Ovary (tissue), 9 donors: ENCODE measurements around the gene TECR. TPM values are rescaled to one million over a fixed set of nuclear protein-coding genes. Genes with fewer than 3 reads are reported as not detected.
A peak's percentile ranks its signal among the peaks of the same experiment; 100 is the strongest.

ENCODE experiments used
- DNase-seq, 5 donors: peaks; one replicate each; pipeline ENCODE4 v3.0.0-alpha.2; 2019 to 2020
- H3K27ac ChIP-seq, 2 donors: fragments of 200-600 bp; one replicate each; pipeline versions ENCODE4 v1.5.1 to v1.8.0; 2019 to 2022
- H3K27me3 ChIP-seq: fragments of 200-600 bp; one replicate; pipeline ENCODE4 v1.8.0; 2022
- H3K36me3 ChIP-seq: fragments of 200-600 bp; sonication (generic); one replicate; pipeline ENCODE4 v1.5.1; 2019
- H3K4me1 ChIP-seq: one replicate; pipeline ENCODE4 v1.8.1; 2013; ENCODE audit warnings: mild to moderate bottlenecking, moderate library complexity; ENCODE audit not compliant: insufficient read depth
- H3K4me3 ChIP-seq: fragments of 200-600 bp; sonication (generic); one replicate; pipeline ENCODE4 v1.5.1; 2017
- H3K9me3 ChIP-seq, 2 donors: fragments of 200-600 bp in 1 of 2; sonication (generic) in 1 of 2; one replicate each; pipeline versions ENCODE4 v1.5.1 to v1.8.1; 2013 to 2019; ENCODE audit warnings: mild to moderate bottlenecking in 1 of 2, moderate library complexity in 1 of 2
- EP300 ChIP-seq: sonication (generic); formaldehyde crosslinking; IDR thresholded peaks from one replicate; pipeline ENCODE4 v1.6.1; 2017; ENCODE audit warnings: antibody characterized with exemption
- POLR2A ChIP-seq: fragments of 450-650 bp; IDR thresholded peaks from one replicate; pipeline ENCODE4 v1.6.1; 2017; ENCODE audit warnings: antibody characterized with exemption, mild to moderate bottlenecking, moderate library complexity
- WGBS, 3 donors: extraction: QIAGEN DNeasy Blood & Tissue Kit in 1 of 3; methylation state at CpG; one replicate each; pipeline versions ENCODE4 v1.1.5 to v1.1.7; 2013 to 2017; 5-methylcytosine and 5-hydroxymethylcytosine counted together
- intact Hi-C, 4 donors: fragments of 100-400 bp; cut with DNase I; formaldehyde crosslinking; loops; one replicate each; pipeline versions ENCODE4 v1.11.0 to v1.15.1; 2022 to 2023
- polyA plus RNA-seq, 2 donors: library from polyadenylated mRNA; stranded (reverse); fragments of 200-250 nt in 1 of 2; fragments of 350-450 nt in 1 of 2; fragmentation: Illumina TruSeq in 1 of 2; extraction: RNeasy Lipid Tissue Mini Kit (QIAGEN cat#74804) in 1 of 2; gene quantifications; one replicate each; pipeline ENCODE4 v1.2.3, GENCODE V29; 2013 to 2014
- total RNA-seq, 7 donors: library from RNA; depleted of rRNA in 2 of 7; stranded (reverse); fragments of >200 nt in 2 of 7; fragmentation: NEBNext Ultra II Directional in 3 of 7; extraction: Animal tissue kit (Norgen Biotek cat#: 25700) in 3 of 7; gene quantifications; one replicate each; pipeline versions ENCODE4 v1.1.0 to v1.2.4, GENCODE V29; 2016 to 2023
- TF ChIP-seq, protein P1 (sequence below), 3 donors: fragments of 450-650 bp in 2 of 3; fragments of 200-600 bp in 1 of 3; IDR thresholded peaks; one replicate each; pipeline versions ENCODE4 v1.5.1 to v1.8.0; 2016 to 2022; ENCODE audit warnings: antibody characterized with exemption in 3 of 3, mild to moderate bottlenecking in 1 of 3
- donor health status: DM: no; HTN: no; CAD: no; lungs with moderate emphysema.
- donor health status: DM: no; HTN: no; CAD: no.
- donor health status: Bipolar disorder and iron deficiency.
- donor health status: DM: yes; HTN: yes; CAD: no.
- donor health status: DM: no; HTN: no; CAD: no.
- donor health status: DM: yes; HTN: yes; CAD: no.

TECR gene
- total and polyA plus RNA-seq, 9 donors: 22.3 to 115 (median 92.4) TPM

DNA sequence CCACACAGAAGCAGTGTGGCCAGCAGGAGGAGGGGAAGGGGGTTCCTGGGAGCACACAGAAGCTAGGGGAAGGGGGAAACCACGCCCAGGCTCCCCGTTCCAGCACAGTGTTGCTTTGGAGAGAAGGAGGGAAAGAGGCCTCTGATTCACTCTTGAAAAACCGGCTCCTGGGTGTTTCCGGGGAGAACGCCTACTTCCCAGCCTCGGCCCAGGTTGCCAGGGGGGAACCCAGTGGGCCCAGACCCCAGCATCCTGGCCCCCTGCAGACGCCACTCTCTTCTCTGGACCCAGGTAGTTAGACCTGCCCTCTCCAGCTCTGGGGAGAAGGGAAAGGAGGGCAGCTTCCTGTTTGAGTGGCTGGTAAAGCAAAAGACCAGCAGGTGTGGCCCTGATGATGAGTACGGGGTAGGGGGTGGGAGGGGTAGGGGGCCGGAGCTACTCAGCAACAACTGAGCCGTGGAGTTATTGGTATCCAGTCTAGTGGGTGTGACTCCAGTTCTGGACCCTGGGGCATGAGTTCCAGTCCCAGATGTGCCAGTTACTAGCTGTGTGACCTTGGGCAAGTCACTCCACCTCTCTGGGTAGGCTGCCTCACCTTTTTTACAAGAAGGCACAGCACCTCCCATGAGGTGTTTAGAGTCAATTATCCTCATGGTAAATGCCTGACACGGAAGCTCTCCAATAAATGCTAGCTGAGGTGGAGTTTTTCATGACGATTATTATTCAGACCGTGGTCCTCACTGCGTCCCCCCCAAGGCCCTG lies 34.3 kb upstream of the TECR start:
- peak overlapping the region; percentile 74 for H3K4me3 ChIP-seq
- TF ChIP-seq, protein P1, sequence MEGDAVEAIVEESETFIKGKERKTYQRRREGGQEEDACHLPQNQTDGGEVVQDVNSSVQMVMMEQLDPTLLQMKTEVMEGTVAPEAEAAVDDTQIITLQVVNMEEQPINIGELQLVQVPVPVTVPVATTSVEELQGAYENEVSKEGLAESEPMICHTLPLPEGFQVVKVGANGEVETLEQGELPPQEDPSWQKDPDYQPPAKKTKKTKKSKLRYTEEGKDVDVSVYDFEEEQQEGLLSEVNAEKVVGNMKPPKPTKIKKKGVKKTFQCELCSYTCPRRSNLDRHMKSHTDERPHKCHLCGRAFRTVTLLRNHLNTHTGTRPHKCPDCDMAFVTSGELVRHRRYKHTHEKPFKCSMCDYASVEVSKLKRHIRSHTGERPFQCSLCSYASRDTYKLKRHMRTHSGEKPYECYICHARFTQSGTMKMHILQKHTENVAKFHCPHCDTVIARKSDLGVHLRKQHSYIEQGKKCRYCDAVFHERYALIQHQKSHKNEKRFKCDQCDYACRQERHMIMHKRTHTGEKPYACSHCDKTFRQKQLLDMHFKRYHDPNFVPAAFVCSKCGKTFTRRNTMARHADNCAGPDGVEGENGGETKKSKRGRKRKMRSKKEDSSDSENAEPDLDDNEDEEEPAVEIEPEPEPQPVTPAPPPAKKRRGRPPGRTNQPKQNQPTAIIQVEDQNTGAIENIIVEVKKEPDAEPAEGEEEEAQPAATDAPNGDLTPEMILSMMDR (IDR thresholded peaks at IDR 0.05): no peak
- TF ChIP-seq EP300: no peak
- no peak for TF ChIP-seq POLR2A
- no peak for DNase-seq

DNA sequence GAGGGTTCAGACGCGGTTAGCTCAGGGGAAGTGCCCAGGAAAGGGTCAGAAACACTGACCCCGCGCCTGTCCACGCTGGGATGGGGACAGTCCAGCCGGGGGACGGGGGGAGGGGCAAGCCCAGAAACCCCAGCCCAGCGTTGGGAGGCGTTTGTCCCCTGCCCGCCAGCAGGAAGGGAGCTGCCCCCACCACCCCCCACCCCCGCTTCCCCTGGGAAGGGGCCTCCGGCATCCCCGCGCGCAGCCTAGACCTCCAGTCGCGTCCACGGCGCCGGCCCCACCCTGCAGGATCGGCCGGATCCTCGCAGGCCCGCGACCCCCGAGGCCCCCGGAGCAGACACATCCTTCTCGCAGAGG lies 33.7 kb upstream of the TECR start:
- Histone ChIP-seq H3K4me3 (peak overlapping the region; percentile 74), H3K9me3 (no peaks in the 10 kb centered on the region), H3K4me1 (no peaks in the 10 kb centered on the region), H3K36me3 (no peaks in the 10 kb centered on the region), H3K27me3 (no peaks in the 10 kb centered on the region), H3K27ac (peak overlapping the region; percentile 51 to 61)
- peak in 1 of 5 donors; percentile 37 for DNase-seq
- WGBS, 3 donors: 1% methylated on average over 19 to 28 of the region's 28 CpGs
- intact Hi-C loops: no loop called here
- TF ChIP-seq, protein P1 (IDR thresholded peaks at IDR 0.05): no peak
- TF ChIP-seq EP300: no peak
- TF ChIP-seq POLR2A: no peak

More for the DNA sequence above, 34.3 kb upstream of the TECR start:
- 14 to 20% (median 19%) methylated on average over 14 of the region's 14 CpGs for WGBS, 3 donors
- H3K4me1 ChIP-seq: no peaks in the 10 kb centered on the region
- peak overlapping the region; percentile 51 to 61 for H3K27ac ChIP-seq
- no peaks in the 10 kb centered on the region for H3K27me3 ChIP-seq
- H3K9me3 ChIP-seq: no peaks in the 10 kb centered on the region
- intact Hi-C loops: no loop called here
- H3K36me3 ChIP-seq: no peaks in the 10 kb centered on the region

DNA sequence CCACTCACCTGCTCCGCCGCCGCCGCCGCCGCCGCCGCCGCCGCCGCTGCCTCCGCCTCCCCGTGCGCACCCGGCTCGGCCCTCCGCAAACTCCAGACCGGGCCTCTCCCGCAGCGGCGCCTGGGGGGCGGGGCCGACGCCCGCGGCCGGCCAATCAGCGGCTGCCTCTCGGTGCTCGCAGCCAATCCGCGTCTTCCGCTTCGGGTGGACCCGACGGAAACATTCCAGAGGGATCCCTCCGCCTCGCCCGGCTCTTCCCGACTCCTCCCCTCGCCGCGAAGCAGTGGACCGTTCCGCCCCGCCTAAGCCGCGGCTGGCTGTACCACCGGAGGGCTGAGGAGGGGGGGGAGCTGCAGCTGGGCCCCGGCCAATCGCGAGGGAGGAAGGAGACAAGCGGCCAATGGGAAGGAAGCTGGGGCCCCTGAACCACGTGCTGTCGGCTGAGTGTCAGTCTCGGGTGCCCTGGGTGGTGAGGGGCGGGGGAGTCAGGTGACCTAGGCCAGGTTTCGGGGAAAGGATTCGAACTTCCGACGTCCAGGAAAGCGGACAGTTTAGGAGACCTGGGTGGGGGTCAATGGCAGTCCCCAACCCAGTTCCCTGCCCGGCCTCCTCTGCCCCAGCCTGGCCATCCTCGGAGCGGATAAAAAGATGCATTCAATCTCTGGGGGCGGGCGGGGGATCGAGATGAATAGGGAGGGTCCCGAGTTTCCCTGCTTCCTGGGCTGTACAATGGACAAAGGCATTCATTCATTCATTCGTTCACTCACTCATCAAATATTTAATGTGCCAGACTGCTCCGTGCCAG lies 33.2 kb upstream of the TECR start, which contains the start of gene GIPC1:
Gene GIPC1, minus strand, starts transcription at position 99 of the 805 bp plus-strand sequence. CDS start 13,151 bp downstream, outside the sequence.
- DNase-seq: peak; percentile 97 to 98 (median 98)
- H3K36me3 ChIP-seq: no peaks in the 10 kb centered on the region
- TF ChIP-seq POLR2A (peak; percentile 4), EP300 (no peak)
- TF ChIP-seq, protein P1 (IDR thresholded peaks at IDR 0.05): no peak
- H3K27ac ChIP-seq: peak within 1 kb of the TSS; percentile 51 to 61
- H3K27me3 ChIP-seq: no peaks in the 10 kb centered on the region
- intact Hi-C loops: no loop called here
- no peaks in the 10 kb centered on the region for H3K9me3 ChIP-seq
- H3K4me1 ChIP-seq: no peaks in the 10 kb centered on the region
- H3K4me3 ChIP-seq: peak within 1 kb of the TSS; percentile 74
- 0 to 2% (median 1%) methylated on average over 46 to 71 of the region's 71 CpGs for WGBS, 3 donors

DNA sequence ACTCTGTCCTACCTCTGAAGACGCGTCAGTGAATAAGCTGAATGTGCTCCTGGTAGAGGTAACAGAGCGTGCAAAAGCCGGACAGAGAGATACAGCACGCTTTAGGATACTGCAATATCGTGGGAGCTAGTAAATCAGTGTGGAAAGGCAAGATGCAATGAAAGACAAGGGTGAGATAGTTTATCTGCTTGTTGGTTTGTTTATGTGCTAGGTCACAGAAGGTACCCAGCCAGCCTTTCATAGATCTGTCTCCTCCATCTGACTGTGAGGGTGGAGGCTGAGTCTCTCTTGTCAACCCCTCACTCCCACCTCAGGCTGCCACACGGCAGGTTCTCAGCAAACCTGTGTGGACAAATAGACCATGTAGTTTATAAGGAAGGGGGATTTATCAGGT lies 32.6 kb upstream of the TECR start:
- no peaks in the 10 kb centered on the region for H3K9me3 ChIP-seq
- H3K27me3 ChIP-seq: no peaks in the 10 kb centered on the region
- H3K27ac ChIP-seq: no peak overlapping the region
- no peak for DNase-seq
- H3K36me3 ChIP-seq: no peaks in the 10 kb centered on the region
- H3K4me1 ChIP-seq: no peaks in the 10 kb centered on the region
- WGBS, 3 donors: 16 to 18% (median 17%) methylated on average over 7 of the region's 7 CpGs
- TF ChIP-seq, protein P1 (IDR thresholded peaks at IDR 0.05): no peak
- TF ChIP-seq EP300 (no peak), POLR2A (no peak)
- no peak overlapping the region for H3K4me3 ChIP-seq
- intact Hi-C loops: no loop called here
